PC-9 (cell line): ENCODE results near the gene PTH1R. TPM values are rescaled to one million over a fixed set of nuclear protein-coding genes. Genes with fewer than 3 reads are reported as not detected.

Experiments
- BruUV-seq: library from RNA; stranded (reverse); fragments of 400-500 nt; replicated peaks from 2 replicates; lab custom pipeline; 2021; lab: Mats Ljungman, UMichigan
- CTCF ChIA-PET: fragments of 300-600 bp; sonication (Branson Sonifier 250); formaldehyde crosslinking; loops from one replicate; lab custom pipeline; 2022; ENCODE audit warnings: antibody characterized with exemption; lab: Charles Lee
- POLR2A ChIA-PET: fragments of 300-600 bp; sonication (Branson Sonifier 250); formaldehyde crosslinking; loops from one replicate; lab custom pipeline; 2022; ENCODE audit warnings: antibody characterized with exemption; ENCODE audit not compliant: unreplicated experiment; lab: Charles Lee
- DNase-seq, 2 experiments: peaks; one replicate each; pipeline versions ENCODE4 v3.0.0 to v3.0.0-alpha.2; 2015 to 2022; ENCODE audit warnings: mixed read lengths in 1 of 2
- H2AFZ ChIP-seq: fragments of 200-600 bp; sonication (generic); 2 replicates; pipeline ENCODE4 v1.8.1; 2017; ENCODE audit warnings: antibody characterized with exemption
- H3F3A ChIP-seq: fragments of 200-600 bp; sonication (generic); 2 replicates; pipeline ENCODE4 v1.8.1; 2017; ENCODE audit warnings: antibody characterized with exemption, mild to moderate bottlenecking, low read depth; ENCODE audit not compliant: insufficient read depth
- H3K27ac ChIP-seq: fragments of 200-600 bp; sonication (generic); 2 replicates; pipeline ENCODE4 v1.6.1; 2016; ENCODE audit warnings: mixed run types
- H3K27me3 ChIP-seq: fragments of 200-600 bp; sonication (generic); 2 replicates; pipeline ENCODE4 v1.6.1; 2016; ENCODE audit warnings: low read depth, mixed run types; ENCODE audit not compliant: insufficient read depth
- H3K36me3 ChIP-seq: fragments of 200-600 bp; sonication (generic); 2 replicates; pipeline ENCODE4 v1.6.1; 2016; ENCODE audit warnings: low read depth, mixed run types
- H3K4me1 ChIP-seq: fragments of 200-600 bp; sonication (generic); replicated peaks from 2 replicates; pipeline ENCODE4 v1.6.1; 2016; ENCODE audit warnings: mixed run types; ENCODE audit not compliant: insufficient read depth
- H3K4me2 ChIP-seq: fragments of 200-600 bp; sonication (generic); 2 replicates; pipeline ENCODE4 v1.6.1; 2017; ENCODE audit warnings: mixed run types
- H3K4me3 ChIP-seq: fragments of 200-600 bp; sonication (generic); 2 replicates; pipeline ENCODE4 v1.6.1; 2016; ENCODE audit warnings: mixed run types
- H3K79me2 ChIP-seq: fragments of 200-600 bp; sonication (generic); 2 replicates; pipeline ENCODE4 v1.6.1; 2017; ENCODE audit warnings: low read depth, mixed run types
- H3K9me2 ChIP-seq: fragments of 200-600 bp; sonication (generic); 2 replicates; pipeline ENCODE4 v1.8.1; 2017; ENCODE audit warnings: mild to moderate bottlenecking; ENCODE audit not compliant: insufficient read depth
- H3K9me3 ChIP-seq: fragments of 200-600 bp; sonication (generic); 2 replicates; pipeline ENCODE4 v1.8.1; 2016; ENCODE audit warnings: low read depth; ENCODE audit not compliant: insufficient read depth
- H4K20me1 ChIP-seq: fragments of 200-600 bp; sonication (generic); 2 replicates; pipeline ENCODE4 v1.8.1; 2017; ENCODE audit not compliant: insufficient read depth
- CTCF ChIP-seq: fragments of 200-600 bp; sonication (generic); conservative IDR thresholded peaks from 2 replicates; pipeline ENCODE4 v1.6.1; 2017; ENCODE audit warnings: mixed run types, antibody characterized with exemption, mild to moderate bottlenecking, moderate library complexity
- EZH2 ChIP-seq: fragments of 200-600 bp; sonication (generic); IDR thresholded peaks from 2 replicates; pipeline ENCODE4 v1.8.0; 2017; ENCODE audit warnings: antibody characterized with exemption, low read depth
- intact Hi-C: fragments of 100-400 bp; cut with micrococcal nuclease; formaldehyde crosslinking; loops from one replicate; pipeline ENCODE4 v1.10.0; 2022; ENCODE audit not compliant: unreplicated experiment
- total RNA-seq: library from RNA; stranded (reverse); gene quantifications from 2 replicates; pipeline ENCODE4 v1.2.3, GENCODE V29; 2021

Gene PTH1R
- total RNA-seq, 1 experiment from 2014 or later = not detected

- no peaks in the 10 kb centered on the region for H3K9me2 ChIP-seq
- H3K4me2 ChIP-seq = no peak overlapping the region
- BruUV-seq = no TSS peak
- intact Hi-C loops = no loop called here
- H3F3A ChIP-seq = no peaks in the 10 kb centered on the region; the same call in 1 of the 2 replicates
- H3K4me1 ChIP-seq = peaks cover 11% of the 10 kb centered on the region
- H3K27ac ChIP-seq = no peak overlapping the region
- H4K20me1 ChIP-seq = no peaks in the 10 kb centered on the region
- no peak for DNase-seq
- H3K9me3 ChIP-seq = no peaks in the 10 kb centered on the region
- ChIA-PET CTCF (interaction anchor here (0.6 kb wide), 1 partner anchor 100 kb away, joined by 3 read pairs; no protein-coding TSS in a partner anchor), POLR2A (interaction anchor here (0.5 kb wide), 1 partner anchor 1273 kb away, joined by 3 read pairs; no protein-coding TSS in a partner anchor)
- H3K36me3 ChIP-seq = no peaks in the 10 kb centered on the region
- no peak overlapping the region for H3K4me3 ChIP-seq
- H3K79me2 ChIP-seq = no peaks in the 10 kb centered on the region
- peaks cover 35% of the 10 kb centered on the region for H3K27me3 ChIP-seq
- TF ChIP-seq EZH2 (no peak), CTCF (no peak)
- H2AFZ ChIP-seq = no peak overlapping the region
These were observed 5.7 kb downstream of the PTH1R start for GRCh38 chr3:46883054-46883829.

DNA sequence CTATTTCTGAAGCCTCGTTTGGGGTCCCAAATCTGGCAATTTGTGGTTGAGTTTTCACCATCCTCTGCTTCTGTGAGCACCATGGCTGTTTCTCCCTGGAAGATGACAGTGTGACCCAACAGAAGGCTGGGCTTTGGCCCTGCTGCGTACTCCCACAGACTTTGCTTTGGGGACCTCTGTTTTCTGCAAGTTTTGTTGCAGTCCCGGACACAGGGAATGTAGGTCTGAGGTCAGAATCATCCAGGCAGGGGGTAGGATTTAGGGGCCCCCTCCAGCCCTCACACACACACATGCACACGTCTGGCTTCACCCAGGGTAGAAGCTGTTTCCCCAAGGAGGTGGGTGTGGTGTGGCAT lies 6.3 kb downstream of the PTH1R start:
- H3K27me3 ChIP-seq = peaks cover 35% of the 10 kb centered on the region

DNA sequence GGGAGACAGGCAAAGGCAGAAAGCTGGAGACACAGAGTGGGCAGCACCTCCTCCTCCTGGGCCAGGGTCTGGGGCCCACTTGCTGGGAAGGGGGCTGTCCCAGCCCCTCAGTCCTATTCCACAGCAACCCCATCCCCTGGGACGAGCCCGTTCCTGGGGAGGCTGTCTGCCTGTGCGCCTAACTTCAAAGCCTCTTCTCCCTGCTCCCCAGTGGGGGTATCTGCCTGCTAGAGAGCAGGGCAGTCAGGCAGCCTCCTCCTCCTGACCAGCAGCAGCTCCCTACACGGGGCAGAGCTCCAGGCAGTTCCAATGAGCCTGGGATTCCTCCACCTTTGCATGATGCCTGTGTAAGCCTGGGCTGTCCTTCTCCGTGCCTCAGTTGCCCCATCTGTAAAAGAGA lies 6.9 kb downstream of the PTH1R start:
- no peaks in the 10 kb centered on the region for H3K4me1 ChIP-seq
- H3K9me3 ChIP-seq = no peaks in the 10 kb centered on the region
- H3K4me3 ChIP-seq = no peak overlapping the region
- H3K79me2 ChIP-seq = no peaks in the 10 kb centered on the region
- H2AFZ ChIP-seq = no peak overlapping the region
- DNase-seq = no peak
- H3K4me2 ChIP-seq = no peak overlapping the region
- H3K27ac ChIP-seq = no peak overlapping the region
- H3K27me3 ChIP-seq = peaks cover 35% of the 10 kb centered on the region
- no peaks in the 10 kb centered on the region for H3K36me3 ChIP-seq
- ChIA-PET CTCF (no interaction called here), POLR2A (no interaction called here)
- TF ChIP-seq EZH2 (no peak), CTCF (no peak)
- no peaks in the 10 kb centered on the region for H3K9me2 ChIP-seq
- H4K20me1 ChIP-seq = no peaks in the 10 kb centered on the region
- intact Hi-C loops = no loop called here
- no TSS peak for BruUV-seq
- no peaks in the 10 kb centered on the region; the same call in 1 of the 2 replicates for H3F3A ChIP-seq

More for the DNA sequence above, 6.3 kb downstream of the PTH1R start:
- H3K4me1 ChIP-seq = peaks cover 5% of the 10 kb centered on the region
- no peaks in the 10 kb centered on the region for H3K9me3 ChIP-seq
- no peaks in the 10 kb centered on the region; the same call in 1 of the 2 replicates for H3F3A ChIP-seq
- H3K9me2 ChIP-seq = no peaks in the 10 kb centered on the region
- BruUV-seq = no TSS peak
- intact Hi-C loops = no loop called here
- DNase-seq = no peak
- ChIA-PET CTCF (interaction anchor here (0.6 kb wide), 1 partner anchor 99 kb away, joined by 3 read pairs; no protein-coding TSS in a partner anchor), POLR2A (no interaction called here)
- H3K4me2 ChIP-seq = no peak overlapping the region
- H2AFZ ChIP-seq = no peak overlapping the region
- no peak overlapping the region for H3K27ac ChIP-seq
- H4K20me1 ChIP-seq = no peaks in the 10 kb centered on the region
- H3K79me2 ChIP-seq = no peaks in the 10 kb centered on the region
- H3K36me3 ChIP-seq = no peaks in the 10 kb centered on the region
- no peak overlapping the region for H3K4me3 ChIP-seq
- no peak for TF ChIP-seq EZH2
- no peak for TF ChIP-seq CTCF
